RWPE1 (cell line): ENCODE data around the gene TMEM61.
"Not testable (repeated sequence)": the region's sequence is repeated elsewhere in the genome, so short reads cannot be mapped to it uniquely, and the experiment has no call there.

Experiments
- CTCF ChIA-PET: fragments of 350-600 bp; sonication (Branson Sonifier 250); formaldehyde crosslinking; extraction: SDS; loops from one replicate; lab custom pipeline; 2021; lab: Yijun Ruan, JAX
- POLR2A ChIA-PET: fragments of 400-600 bp; formaldehyde crosslinking; extraction: SDS; loops from one replicate; lab custom pipeline; 2020; ENCODE audit warnings: antibody characterized with exemption; ENCODE audit not compliant: low non-redundant PET; lab: Yijun Ruan, JAX
- DNase-seq: peaks from one replicate; pipeline ENCODE4 v3.0.0; 2012; ENCODE audit warnings: low spot score
- H3K27ac ChIP-seq: fragments of 450-650 bp; 2 replicates; pipeline ENCODE4 v1.5.1; 2017
- TF ChIP-seq, protein P1 (sequence below): fragments of 450-650 bp; conservative IDR thresholded peaks from 2 replicates; pipeline ENCODE4 v1.5.1; 2017; ENCODE audit warnings: low read depth, mild to moderate bottlenecking

Gene TMEM61

DNA sequence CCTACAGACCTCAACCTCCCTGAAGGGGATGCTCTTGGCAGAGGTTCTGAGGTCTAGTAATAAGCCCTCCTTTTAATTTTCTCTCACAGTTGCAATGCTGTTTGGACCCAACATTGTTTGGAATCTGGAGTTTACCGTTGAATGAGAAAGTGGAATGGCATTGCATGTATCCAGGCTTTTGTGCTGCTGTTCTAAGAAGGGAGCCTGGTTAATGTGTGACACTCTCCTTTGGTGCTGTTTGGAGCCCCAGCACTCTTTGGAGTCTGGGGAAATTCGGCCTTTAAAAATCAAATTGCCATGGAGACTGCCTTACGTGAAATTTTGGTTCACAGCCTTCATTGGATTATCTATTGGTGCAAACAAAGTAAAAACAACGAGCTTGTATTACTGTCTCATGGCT lies 23.7 kb upstream of the TMEM61 start:
- ChIA-PET CTCF (interaction anchor here (0.6 to 2.3 kb wide), 4 partner anchors 14 to 441 kb away, joined by 3 to 8 read pairs (median 4); no protein-coding TSS in a partner anchor), POLR2A (no interaction called here)
- no peak for DNase-seq
- TF ChIP-seq, protein P1, sequence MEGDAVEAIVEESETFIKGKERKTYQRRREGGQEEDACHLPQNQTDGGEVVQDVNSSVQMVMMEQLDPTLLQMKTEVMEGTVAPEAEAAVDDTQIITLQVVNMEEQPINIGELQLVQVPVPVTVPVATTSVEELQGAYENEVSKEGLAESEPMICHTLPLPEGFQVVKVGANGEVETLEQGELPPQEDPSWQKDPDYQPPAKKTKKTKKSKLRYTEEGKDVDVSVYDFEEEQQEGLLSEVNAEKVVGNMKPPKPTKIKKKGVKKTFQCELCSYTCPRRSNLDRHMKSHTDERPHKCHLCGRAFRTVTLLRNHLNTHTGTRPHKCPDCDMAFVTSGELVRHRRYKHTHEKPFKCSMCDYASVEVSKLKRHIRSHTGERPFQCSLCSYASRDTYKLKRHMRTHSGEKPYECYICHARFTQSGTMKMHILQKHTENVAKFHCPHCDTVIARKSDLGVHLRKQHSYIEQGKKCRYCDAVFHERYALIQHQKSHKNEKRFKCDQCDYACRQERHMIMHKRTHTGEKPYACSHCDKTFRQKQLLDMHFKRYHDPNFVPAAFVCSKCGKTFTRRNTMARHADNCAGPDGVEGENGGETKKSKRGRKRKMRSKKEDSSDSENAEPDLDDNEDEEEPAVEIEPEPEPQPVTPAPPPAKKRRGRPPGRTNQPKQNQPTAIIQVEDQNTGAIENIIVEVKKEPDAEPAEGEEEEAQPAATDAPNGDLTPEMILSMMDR: no peak
- H3K27ac ChIP-seq: no peak overlapping the region; the same call in 1 of the 2 replicates

DNA sequence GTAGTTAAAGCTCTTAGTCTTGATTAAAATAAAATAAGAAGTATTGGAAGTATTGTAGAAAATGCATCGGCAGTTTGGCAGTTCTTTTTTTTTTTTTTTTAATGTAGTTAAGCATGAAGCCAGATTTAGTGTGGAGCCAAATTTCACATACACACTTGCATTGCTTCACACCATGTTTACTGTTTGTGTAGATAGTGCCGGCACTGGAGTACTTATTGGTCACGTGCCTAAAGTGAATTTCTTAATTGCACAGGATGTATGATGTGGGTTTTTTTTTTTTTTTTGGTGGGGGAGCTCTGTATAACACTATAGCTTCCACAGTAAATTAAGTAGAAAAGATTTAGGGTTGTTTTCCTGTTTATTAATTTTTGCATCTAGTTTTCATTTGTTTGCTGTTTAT lies 21.2 kb upstream of the TMEM61 start:
- no peak overlapping the region for H3K27ac ChIP-seq
- TF ChIP-seq, protein P1: no peak
- no peak for DNase-seq
- CTCF ChIA-PET: interaction anchor here (0.5 to 0.7 kb wide), 2 partner anchors 13 to 79 kb away, joined by 3 to 6 read pairs; no protein-coding TSS in a partner anchor
- POLR2A ChIA-PET: no interaction called here

DNA sequence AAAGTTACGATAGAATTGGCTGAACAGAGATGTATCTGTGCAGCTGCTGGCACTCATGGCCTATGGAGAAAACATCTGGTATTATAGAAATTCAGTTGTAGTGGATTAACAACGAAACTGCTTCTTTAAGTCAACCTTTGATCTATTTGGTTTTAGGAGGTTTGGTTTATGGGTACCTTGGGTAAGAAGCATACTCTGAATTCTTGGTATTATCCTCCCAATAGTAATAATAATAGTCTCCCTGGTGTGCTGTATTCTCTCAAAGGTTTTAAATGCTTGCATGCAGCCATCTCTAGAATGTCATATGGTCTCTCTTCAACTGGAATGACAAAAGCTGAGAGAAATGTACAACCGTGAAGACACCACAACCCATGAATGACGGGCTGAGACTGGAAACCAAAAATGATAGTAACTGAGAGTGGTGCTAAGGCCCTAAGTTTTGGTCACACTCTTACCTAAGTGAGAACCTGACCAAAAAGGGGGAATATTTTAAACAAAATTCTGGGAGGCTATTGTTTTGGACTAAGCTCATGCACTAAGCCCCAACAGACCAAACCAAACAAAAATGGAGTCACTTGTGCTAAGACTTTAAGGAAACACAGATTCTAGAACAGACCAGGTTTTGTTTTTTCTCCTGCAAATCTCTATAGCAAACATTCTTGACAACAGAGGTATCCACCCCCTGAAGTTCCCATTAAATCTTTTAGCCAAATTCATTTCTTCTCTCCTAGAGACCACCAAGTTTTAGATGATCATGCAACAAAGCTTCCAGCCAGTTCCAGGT lies 17.6 kb upstream of the TMEM61 start:
- no peak for DNase-seq
- TF ChIP-seq, protein P1: no peak
- POLR2A ChIA-PET: no interaction called here
- no peak overlapping the region for H3K27ac ChIP-seq
- CTCF ChIA-PET: interaction anchor here (1.2 kb wide), 1 partner anchor 18 kb away, joined by 4 read pairs; no protein-coding TSS in a partner anchor

DNA sequence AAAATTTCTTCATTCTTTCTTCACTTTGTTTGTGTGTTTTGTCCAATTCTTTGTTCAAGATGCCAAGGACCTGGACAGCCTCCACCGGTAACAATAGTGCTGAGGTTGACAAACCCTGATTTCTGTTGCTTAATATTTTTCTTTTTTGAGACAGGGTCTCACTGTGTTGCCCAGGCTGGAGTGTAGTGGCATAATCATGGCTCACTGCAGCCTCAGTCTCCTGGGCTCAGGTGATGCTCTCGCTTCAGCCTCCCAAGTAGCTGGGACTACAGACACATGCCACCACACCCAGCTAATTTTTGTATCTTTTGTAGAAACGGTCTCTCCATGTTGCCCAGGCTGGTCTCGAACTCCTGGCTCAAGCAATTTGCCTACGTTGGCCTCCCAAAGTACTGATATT lies 16.6 kb upstream of the TMEM61 start:
- H3K27ac ChIP-seq, POLR2A ChIA-PET, DNase-seq: not testable (repeated sequence)
- CTCF ChIA-PET: interaction anchor here (0.7 kb wide), 1 partner anchor 58 kb away, joined by 4 read pairs; no protein-coding TSS in a partner anchor

DNA sequence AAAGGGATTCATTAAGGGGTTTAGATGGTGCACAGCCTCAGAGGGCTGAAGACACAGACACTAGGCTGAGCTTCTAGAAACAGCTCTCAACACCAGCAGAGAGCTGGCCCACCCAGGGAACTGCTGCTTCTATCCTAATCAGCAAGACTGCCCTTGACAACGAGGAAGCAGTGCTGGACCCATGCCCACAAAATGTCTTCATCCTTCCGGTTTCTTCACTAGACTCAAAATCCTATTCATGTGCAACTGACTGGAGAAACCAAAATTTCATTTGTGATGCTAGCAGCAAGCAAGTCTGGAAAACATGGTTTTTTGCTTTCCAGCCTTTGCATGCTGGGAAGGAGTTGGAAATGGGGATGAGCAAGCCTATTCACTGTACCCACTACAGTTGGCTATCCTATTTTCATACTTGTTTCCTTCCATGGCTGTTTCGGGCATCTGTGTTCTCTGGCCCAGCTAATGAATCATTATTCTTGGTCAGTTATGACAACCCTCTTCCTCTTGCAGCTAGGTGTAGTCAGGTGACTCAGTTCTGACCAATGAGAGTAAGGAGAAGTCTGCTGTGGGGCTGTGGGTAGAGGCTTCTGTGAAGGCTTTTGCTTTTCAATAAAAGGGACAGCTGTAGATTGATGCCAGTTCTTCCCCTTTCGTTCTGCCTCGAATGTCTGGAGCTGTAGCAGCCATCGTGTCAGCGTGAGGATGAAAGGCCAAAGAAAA lies 14.6 kb upstream of the TMEM61 start:
- TF ChIP-seq, protein P1: no peak
- POLR2A ChIA-PET: no interaction called here
- DNase-seq: no peak
- CTCF ChIA-PET: interaction anchor here (0.9 kb wide), 1 partner anchor 30 kb away, joined by 3 read pairs; no protein-coding TSS in a partner anchor
- H3K27ac ChIP-seq: peak overlapping the region; percentile 24; the same call in 1 of the 2 replicates

DNA sequence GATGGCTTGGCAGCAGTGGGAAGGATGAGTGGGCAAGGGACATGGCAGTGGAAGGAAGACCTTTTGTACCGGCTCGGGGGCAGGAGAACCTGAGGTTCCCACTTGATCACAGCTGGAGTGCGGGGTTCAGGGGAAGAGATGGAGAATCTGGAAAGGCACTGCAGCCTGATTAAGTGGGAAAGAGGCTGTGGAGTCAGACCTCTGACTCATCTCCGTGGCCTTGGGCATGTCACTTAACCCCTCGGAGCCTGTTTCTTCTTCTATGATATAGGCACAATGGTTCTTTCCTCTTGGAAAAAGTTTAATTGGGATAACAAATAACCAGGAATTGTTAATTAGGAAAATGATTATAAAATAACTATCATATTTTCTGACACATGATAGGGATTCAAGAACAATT lies 13.1 kb upstream of the TMEM61 start:
- no peak overlapping the region for H3K27ac ChIP-seq
- ChIA-PET CTCF (interaction anchor here (0.6 to 1.2 kb wide), 2 partner anchors 17 to 175 kb away, joined by 3 read pairs; no protein-coding TSS in a partner anchor), POLR2A (no interaction called here)
- no peak for DNase-seq
- TF ChIP-seq, protein P1: no peak
